ENCODE data around the gene LRBA.

GRCh38 chr4:150822407-150822806 is 192.7 kb downstream of the LRBA start:
- TF ChIP-seq, protein P1, sequence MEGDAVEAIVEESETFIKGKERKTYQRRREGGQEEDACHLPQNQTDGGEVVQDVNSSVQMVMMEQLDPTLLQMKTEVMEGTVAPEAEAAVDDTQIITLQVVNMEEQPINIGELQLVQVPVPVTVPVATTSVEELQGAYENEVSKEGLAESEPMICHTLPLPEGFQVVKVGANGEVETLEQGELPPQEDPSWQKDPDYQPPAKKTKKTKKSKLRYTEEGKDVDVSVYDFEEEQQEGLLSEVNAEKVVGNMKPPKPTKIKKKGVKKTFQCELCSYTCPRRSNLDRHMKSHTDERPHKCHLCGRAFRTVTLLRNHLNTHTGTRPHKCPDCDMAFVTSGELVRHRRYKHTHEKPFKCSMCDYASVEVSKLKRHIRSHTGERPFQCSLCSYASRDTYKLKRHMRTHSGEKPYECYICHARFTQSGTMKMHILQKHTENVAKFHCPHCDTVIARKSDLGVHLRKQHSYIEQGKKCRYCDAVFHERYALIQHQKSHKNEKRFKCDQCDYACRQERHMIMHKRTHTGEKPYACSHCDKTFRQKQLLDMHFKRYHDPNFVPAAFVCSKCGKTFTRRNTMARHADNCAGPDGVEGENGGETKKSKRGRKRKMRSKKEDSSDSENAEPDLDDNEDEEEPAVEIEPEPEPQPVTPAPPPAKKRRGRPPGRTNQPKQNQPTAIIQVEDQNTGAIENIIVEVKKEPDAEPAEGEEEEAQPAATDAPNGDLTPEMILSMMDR (IDR thresholded peaks at IDR 0.05), result no peak
- no peak for TF ChIP-seq POLR2A (IDR thresholded peaks at IDR 0.05; ENCODE audit: low read depth)
- no peak for TF ChIP-seq EP300 (IDR thresholded peaks at IDR 0.05)
